HEK293 (cell line): Measurements from ENCODE around the gene POLR2L.
A peak's percentile ranks its signal among the peaks of the same experiment; 100 is the strongest.

Source experiments
- BCL11B ChIP-seq: fragments of 450-650 bp; formaldehyde crosslinking; IDR thresholded peaks from 2 replicates; pipeline ENCODE4 v1.5.1; 2016; ENCODE audit warnings: low read depth, missing biosample characterization, missing genetic modification characterization
- KLF9 ChIP-seq: fragments of 450-650 bp; formaldehyde crosslinking; IDR thresholded peaks from 2 replicates; pipeline ENCODE4 v1.5.1; 2016; ENCODE audit warnings: missing biosample characterization, missing genetic modification characterization, low read depth
- PATZ1 ChIP-seq: fragments of 450-650 bp; formaldehyde crosslinking; IDR thresholded peaks from 2 replicates; pipeline ENCODE4 v1.5.1; 2016; ENCODE audit warnings: missing biosample characterization, missing genetic modification characterization
- SP2 ChIP-seq: fragments of 450-650 bp; formaldehyde crosslinking; IDR thresholded peaks from 2 replicates; pipeline ENCODE4 v1.5.1; 2016; ENCODE audit warnings: missing biosample characterization, missing genetic modification characterization
- SP3 ChIP-seq: fragments of 450-650 bp; formaldehyde crosslinking; IDR thresholded peaks from 2 replicates; pipeline ENCODE4 v1.5.1; 2016; ENCODE audit warnings: missing biosample characterization, missing genetic modification characterization
- SP7 ChIP-seq: fragments of 450-650 bp; formaldehyde crosslinking; IDR thresholded peaks from 2 replicates; pipeline ENCODE4 v1.5.1; 2016; ENCODE audit warnings: missing biosample characterization, missing genetic modification characterization
- ZBTB26 ChIP-seq: fragments of 450-650 bp; formaldehyde crosslinking; optimal IDR thresholded peaks from 2 replicates; pipeline ENCODE3; 2016; ENCODE audit warnings: missing biosample characterization, mild to moderate bottlenecking, missing genetic modification characterization
- ZBTB44 ChIP-seq: fragments of 450-650 bp; IDR thresholded peaks from 2 replicates; pipeline ENCODE4 v1.5.1; 2018; ENCODE audit warnings: missing biosample characterization, mild to moderate bottlenecking, missing genetic modification characterization
- ZIC2 ChIP-seq: fragments of 450-650 bp; formaldehyde crosslinking; IDR thresholded peaks from 2 replicates; pipeline ENCODE4 v1.5.1; 2016; ENCODE audit warnings: missing biosample characterization, missing genetic modification characterization
- ZNF133 ChIP-seq: fragments of 450-650 bp; formaldehyde crosslinking; IDR thresholded peaks from 2 replicates; pipeline ENCODE4 v1.5.1; 2016; ENCODE audit warnings: missing biosample characterization, missing genetic modification characterization
- ZNF18 ChIP-seq: fragments of 450-650 bp; formaldehyde crosslinking; IDR thresholded peaks from 2 replicates; pipeline ENCODE4 v1.5.1; 2016; ENCODE audit warnings: missing biosample characterization, missing genetic modification characterization
- ZNF335 ChIP-seq: fragments of 450-650 bp; formaldehyde crosslinking; conservative IDR thresholded peaks from 2 replicates; pipeline ENCODE4 v1.5.1; 2016; ENCODE audit warnings: missing biosample characterization, missing genetic modification characterization
- ZNF366 ChIP-seq: fragments of 450-650 bp; formaldehyde crosslinking; conservative IDR thresholded peaks from 2 replicates; pipeline ENCODE4 v1.5.1; 2016; ENCODE audit warnings: missing biosample characterization, missing genetic modification characterization
- ZNF426 ChIP-seq: fragments of 450-650 bp; formaldehyde crosslinking; IDR thresholded peaks from 2 replicates; pipeline ENCODE4 v1.5.1; 2017; ENCODE audit warnings: missing biosample characterization, missing genetic modification characterization, mild to moderate bottlenecking, inconsistent platforms, moderate library complexity
- ZNF501 ChIP-seq: fragments of 450-650 bp; formaldehyde crosslinking; IDR thresholded peaks from 2 replicates; pipeline ENCODE4 v1.5.1; 2016; ENCODE audit warnings: missing biosample characterization, missing genetic modification characterization
- ZNF561 ChIP-seq: fragments of 450-650 bp; IDR thresholded peaks from 2 replicates; pipeline ENCODE4 v1.5.1; 2018; ENCODE audit warnings: missing biosample characterization, missing genetic modification characterization, borderline replicate concordance
- ZNF629 ChIP-seq: fragments of 450-650 bp; formaldehyde crosslinking; IDR thresholded peaks from 2 replicates; pipeline ENCODE4 v1.5.1; 2017; ENCODE audit warnings: missing biosample characterization, missing genetic modification characterization
- ZNF777 ChIP-seq: fragments of 450-650 bp; formaldehyde crosslinking; IDR thresholded peaks from 2 replicates; pipeline ENCODE4 v1.5.1; 2017; ENCODE audit warnings: missing biosample characterization, missing genetic modification characterization, borderline replicate concordance
- TF ChIP-seq, protein P1 (sequence below): fragments of 450-650 bp; formaldehyde crosslinking; IDR thresholded peaks from 2 replicates; pipeline ENCODE4 v1.5.1; 2017; ENCODE audit warnings: missing biosample characterization, missing genetic modification characterization
- TF ChIP-seq, protein P2 (sequence below): fragments of 450-650 bp; formaldehyde crosslinking; IDR thresholded peaks from 2 replicates; pipeline ENCODE4 v1.5.1; 2017; ENCODE audit warnings: missing biosample characterization, missing genetic modification characterization
- TF ChIP-seq, protein P3 (sequence below): fragments of 450-650 bp; formaldehyde crosslinking; IDR thresholded peaks from 2 replicates; pipeline ENCODE4 v1.5.1; 2016; ENCODE audit warnings: missing biosample characterization, missing genetic modification characterization
- TF ChIP-seq, protein P4 (sequence below): fragments of 450-650 bp; formaldehyde crosslinking; IDR thresholded peaks from 2 replicates; pipeline ENCODE4 v1.5.1; 2016; ENCODE audit warnings: missing biosample characterization, missing genetic modification characterization

POLR2L gene

GRCh38 chr11:797296-798092 lies 44.8 kb downstream of the POLR2L start (continued):
- peak; percentile 45; the same call in 1 of the 2 replicates for TF ChIP-seq ZBTB44
- TF ChIP-seq ZNF501 (tag by site-specific recombination): peak; percentile 56; the same call in 1 of the 2 replicates
- TF ChIP-seq ZNF777 (tag by site-specific recombination): no peak
- 0 out of 2 replicates have a peak, but pooled peaks have one; percentile 28 for TF ChIP-seq ZNF335 (tag by site-specific recombination)
- TF ChIP-seq SP7 (tag by site-specific recombination): 0 out of 2 replicates have a peak, but pooled peaks have one; percentile 16
- TF ChIP-seq, protein P1, sequence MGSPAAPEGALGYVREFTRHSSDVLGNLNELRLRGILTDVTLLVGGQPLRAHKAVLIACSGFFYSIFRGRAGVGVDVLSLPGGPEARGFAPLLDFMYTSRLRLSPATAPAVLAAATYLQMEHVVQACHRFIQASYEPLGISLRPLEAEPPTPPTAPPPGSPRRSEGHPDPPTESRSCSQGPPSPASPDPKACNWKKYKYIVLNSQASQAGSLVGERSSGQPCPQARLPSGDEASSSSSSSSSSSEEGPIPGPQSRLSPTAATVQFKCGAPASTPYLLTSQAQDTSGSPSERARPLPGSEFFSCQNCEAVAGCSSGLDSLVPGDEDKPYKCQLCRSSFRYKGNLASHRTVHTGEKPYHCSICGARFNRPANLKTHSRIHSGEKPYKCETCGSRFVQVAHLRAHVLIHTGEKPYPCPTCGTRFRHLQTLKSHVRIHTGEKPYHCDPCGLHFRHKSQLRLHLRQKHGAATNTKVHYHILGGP: no peak
- peak; percentile 89 for TF ChIP-seq ZIC2 (tag by site-specific recombination)
- peak; percentile 42 for TF ChIP-seq KLF9 (tag by site-specific recombination)
- TF ChIP-seq ZNF629 (tag by site-specific recombination): 0 out of 2 replicates have a peak, but pooled peaks have one; percentile 13
- TF ChIP-seq, protein P2, sequence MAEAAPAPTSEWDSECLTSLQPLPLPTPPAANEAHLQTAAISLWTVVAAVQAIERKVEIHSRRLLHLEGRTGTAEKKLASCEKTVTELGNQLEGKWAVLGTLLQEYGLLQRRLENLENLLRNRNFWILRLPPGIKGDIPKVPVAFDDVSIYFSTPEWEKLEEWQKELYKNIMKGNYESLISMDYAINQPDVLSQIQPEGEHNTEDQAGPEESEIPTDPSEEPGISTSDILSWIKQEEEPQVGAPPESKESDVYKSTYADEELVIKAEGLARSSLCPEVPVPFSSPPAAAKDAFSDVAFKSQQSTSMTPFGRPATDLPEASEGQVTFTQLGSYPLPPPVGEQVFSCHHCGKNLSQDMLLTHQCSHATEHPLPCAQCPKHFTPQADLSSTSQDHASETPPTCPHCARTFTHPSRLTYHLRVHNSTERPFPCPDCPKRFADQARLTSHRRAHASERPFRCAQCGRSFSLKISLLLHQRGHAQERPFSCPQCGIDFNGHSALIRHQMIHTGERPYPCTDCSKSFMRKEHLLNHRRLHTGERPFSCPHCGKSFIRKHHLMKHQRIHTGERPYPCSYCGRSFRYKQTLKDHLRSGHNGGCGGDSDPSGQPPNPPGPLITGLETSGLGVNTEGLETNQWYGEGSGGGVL: peak; percentile 98
- TF ChIP-seq, protein P3, sequence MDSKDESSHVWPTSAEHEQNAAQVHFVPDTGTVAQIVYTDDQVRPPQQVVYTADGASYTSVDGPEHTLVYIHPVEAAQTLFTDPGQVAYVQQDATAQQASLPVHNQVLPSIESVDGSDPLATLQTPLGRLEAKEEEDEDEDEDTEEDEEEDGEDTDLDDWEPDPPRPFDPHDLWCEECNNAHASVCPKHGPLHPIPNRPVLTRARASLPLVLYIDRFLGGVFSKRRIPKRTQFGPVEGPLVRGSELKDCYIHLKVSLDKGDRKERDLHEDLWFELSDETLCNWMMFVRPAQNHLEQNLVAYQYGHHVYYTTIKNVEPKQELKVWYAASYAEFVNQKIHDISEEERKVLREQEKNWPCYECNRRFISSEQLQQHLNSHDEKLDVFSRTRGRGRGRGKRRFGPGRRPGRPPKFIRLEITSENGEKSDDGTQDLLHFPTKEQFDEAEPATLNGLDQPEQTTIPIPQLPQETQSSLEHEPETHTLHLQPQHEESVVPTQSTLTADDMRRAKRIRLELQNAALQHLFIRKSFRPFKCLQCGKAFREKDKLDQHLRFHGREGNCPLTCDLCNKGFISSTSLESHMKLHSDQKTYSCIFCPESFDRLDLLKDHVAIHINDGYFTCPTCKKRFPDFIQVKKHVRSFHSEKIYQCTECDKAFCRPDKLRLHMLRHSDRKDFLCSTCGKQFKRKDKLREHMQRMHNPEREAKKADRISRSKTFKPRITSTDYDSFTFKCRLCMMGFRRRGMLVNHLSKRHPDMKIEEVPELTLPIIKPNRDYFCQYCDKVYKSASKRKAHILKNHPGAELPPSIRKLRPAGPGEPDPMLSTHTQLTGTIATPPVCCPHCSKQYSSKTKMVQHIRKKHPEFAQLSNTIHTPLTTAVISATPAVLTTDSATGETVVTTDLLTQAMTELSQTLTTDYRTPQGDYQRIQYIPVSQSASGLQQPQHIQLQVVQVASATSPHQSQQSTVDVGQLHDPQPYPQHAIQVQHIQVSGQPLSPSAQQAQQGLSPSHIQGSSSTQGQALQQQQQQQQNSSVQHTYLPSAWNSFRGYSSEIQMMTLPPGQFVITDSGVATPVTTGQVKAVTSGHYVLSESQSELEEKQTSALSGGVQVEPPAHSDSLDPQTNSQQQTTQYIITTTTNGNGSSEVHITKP: peak; percentile 66; the same call in 1 of the 2 replicates
- peak; percentile 58 for TF ChIP-seq SP3 (tag by site-specific recombination)
- no peak for TF ChIP-seq ZNF426 (tag by site-specific recombination)
- TF ChIP-seq, protein P4, sequence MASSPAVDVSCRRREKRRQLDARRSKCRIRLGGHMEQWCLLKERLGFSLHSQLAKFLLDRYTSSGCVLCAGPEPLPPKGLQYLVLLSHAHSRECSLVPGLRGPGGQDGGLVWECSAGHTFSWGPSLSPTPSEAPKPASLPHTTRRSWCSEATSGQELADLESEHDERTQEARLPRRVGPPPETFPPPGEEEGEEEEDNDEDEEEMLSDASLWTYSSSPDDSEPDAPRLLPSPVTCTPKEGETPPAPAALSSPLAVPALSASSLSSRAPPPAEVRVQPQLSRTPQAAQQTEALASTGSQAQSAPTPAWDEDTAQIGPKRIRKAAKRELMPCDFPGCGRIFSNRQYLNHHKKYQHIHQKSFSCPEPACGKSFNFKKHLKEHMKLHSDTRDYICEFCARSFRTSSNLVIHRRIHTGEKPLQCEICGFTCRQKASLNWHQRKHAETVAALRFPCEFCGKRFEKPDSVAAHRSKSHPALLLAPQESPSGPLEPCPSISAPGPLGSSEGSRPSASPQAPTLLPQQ (tag by site-specific recombination): peak; percentile 13; the same call in 1 of the 2 replicates
- peak; percentile 61; the same call in 1 of the 2 replicates for TF ChIP-seq BCL11B
- TF ChIP-seq SP2: peak; percentile 59
- TF ChIP-seq ZNF366 (tag by site-specific recombination): no peak
- peak; percentile 88 for TF ChIP-seq ZBTB26 (tag by site-specific recombination)
- TF ChIP-seq ZNF18: peak; percentile 97
- TF ChIP-seq ZNF133 (tag by site-specific recombination): no peak
- peak; percentile 81 for TF ChIP-seq PATZ1 (tag by site-specific recombination)
- peak; percentile 30; the same call in 1 of the 2 replicates for TF ChIP-seq ZNF561 (tag by site-specific recombination)
